Transverse colon (tissue), 4 donors: ENCODE results near the gene SREBF2. TPM values are rescaled to one million over a fixed set of nuclear protein-coding genes. Genes with fewer than 3 reads are reported as not detected.
A peak's percentile ranks its signal among the peaks of the same experiment; 100 is the strongest.
"Not testable (repeated sequence)": the region's sequence is repeated elsewhere in the genome, so short reads cannot be mapped to it uniquely, and the experiment has no call there.

Source experiments
- DNase-seq: peaks from one replicate; pipeline ENCODE4 v3.0.0-alpha.2; 2019
- H3K27ac ChIP-seq, 4 donors: fragments of 200-600 bp; sonication (generic); 2 replicates each; pipeline ENCODE4 v1.5.1; 2016 to 2018; ENCODE audit warnings: inconsistent platforms in 4 of 4
- H3K27me3 ChIP-seq: fragments of 200-600 bp; sonication (generic); 2 replicates; pipeline ENCODE4 v1.5.1; 2017; ENCODE audit warnings: inconsistent platforms
- H3K36me3 ChIP-seq, 4 donors: fragments of 200-600 bp; sonication (generic); 2 replicates each; pipeline ENCODE4 v1.5.1; 2017 to 2019; ENCODE audit warnings: inconsistent platforms in 4 of 4
- H3K4me1 ChIP-seq, 4 donors: fragments of 200-600 bp; sonication (generic); 2 replicates each; pipeline ENCODE4 v1.5.1; 2017 to 2020; ENCODE audit warnings: inconsistent platforms in 4 of 4
- H3K4me3 ChIP-seq, 4 donors: fragments of 200-600 bp; sonication (generic); 1 replicate in 1 of 4; 2 replicates in 3 of 4; pipeline versions ENCODE4 v1.5.1 to v1.6.1; 2017 to 2019; ENCODE audit warnings: inconsistent platforms in 4 of 4
- H3K9me3 ChIP-seq, 2 donors: fragments of 200-600 bp; sonication (generic); 2 replicates each; pipeline ENCODE4 v1.5.1; 2017 to 2019; ENCODE audit warnings: inconsistent platforms in 2 of 2
- EP300 ChIP-seq: sonication (generic); formaldehyde crosslinking; IDR thresholded peaks from one replicate; pipeline ENCODE4 v1.6.1; 2017; ENCODE audit warnings: antibody characterized with exemption, low read depth
- POLR2A ChIP-seq: fragments of 450-650 bp; IDR thresholded peaks from one replicate; pipeline ENCODE4 v1.6.1; 2016; ENCODE audit warnings: antibody characterized with exemption, mild to moderate bottlenecking, moderate library complexity
- POLR2AphosphoS5 ChIP-seq, 3 donors: sonication (generic); formaldehyde crosslinking; IDR thresholded peaks; one replicate each; pipeline ENCODE4 v1.6.1; 2016; ENCODE audit warnings: antibody characterized with exemption in 3 of 3
- WGBS, 2 donors: methylation state at CpG; one replicate each; pipeline ENCODE4 v1.1.5; 2018; ENCODE audit warnings: low coverage in 1 of 2; 5-methylcytosine and 5-hydroxymethylcytosine counted together
- in situ Hi-C, 4 donors: fragments of 200-750 bp; cut with MboI; loops; one replicate each; pipeline versions ENCODE4 v1.15.0 to v1.15.1; 2017; ENCODE audit warnings: low sequenced_read_pairs in 3 of 4, low pct_ligation_motif_present in 1 of 4, low pct_unique_long_range_greater_than_20kb in 1 of 4
- intact Hi-C: fragments of 100-400 bp; cut with DNase I; formaldehyde crosslinking; loops from one replicate; pipeline ENCODE4 v1.15.1; 2023; ENCODE audit warnings: low total_unique reads
- total RNA-seq, 4 donors: library from RNA; depleted of rRNA; stranded (reverse); fragments of >200 nt; gene quantifications; one replicate each; pipeline ENCODE4 v1.1.0, GENCODE V29; 2016
- TF ChIP-seq, protein P1 (sequence below), 5 experiments: fragments of 200-600 bp in 3 of 5; fragments of 450-650 bp in 2 of 5; sonication (generic) in 3 of 5; IDR thresholded peaks; 1 replicate in 2 of 5; 2 replicates in 3 of 5; pipeline ENCODE4 v1.5.1; 2016 to 2017; ENCODE audit warnings: antibody characterized with exemption in 5 of 5, inconsistent platforms in 3 of 5, mild to moderate bottlenecking in 2 of 5, moderate library complexity in 1 of 5

SREBF2 gene
- total RNA-seq, 4 donors from 2014 or later = 156 to 252 (median 166) TPM

DNA sequence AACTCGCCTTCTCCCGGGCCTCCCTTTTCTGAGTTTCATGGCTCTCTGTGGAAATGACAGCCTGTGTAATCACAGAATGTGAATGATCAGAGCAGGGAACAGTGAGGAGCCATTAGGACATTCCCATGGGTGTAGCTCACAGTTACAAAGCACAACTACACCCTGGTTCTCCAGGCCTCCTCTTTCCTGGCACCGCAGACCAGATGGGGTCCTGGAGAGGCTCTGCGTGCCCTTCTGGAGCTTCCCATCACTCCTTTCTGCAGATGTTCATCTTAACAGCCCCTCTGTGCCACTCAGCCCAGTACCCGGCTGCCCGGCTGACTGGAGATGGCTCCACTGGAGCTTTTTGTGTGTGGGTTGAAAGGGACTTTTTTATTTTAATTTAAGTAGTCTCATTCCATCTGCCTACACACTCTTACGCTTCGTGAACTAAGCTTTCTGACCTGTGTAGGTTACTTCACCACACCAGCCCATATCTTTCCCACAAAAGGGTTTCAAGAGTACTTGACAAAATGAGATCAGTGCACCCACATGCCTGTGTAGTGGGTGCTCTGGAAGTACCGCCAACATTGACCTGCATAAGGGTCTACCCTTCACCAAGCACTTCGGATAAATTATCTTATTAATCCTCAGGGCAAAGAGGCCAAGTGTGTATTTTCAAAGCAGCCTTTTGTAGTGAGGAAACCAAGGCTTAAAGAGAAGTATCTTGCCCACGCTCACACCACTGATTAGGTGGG lies 29.8 kb downstream of the SREBF2 start:
- TF ChIP-seq POLR2AphosphoS5 (IDR thresholded peaks at IDR 0.05) = no peak
- no peak for TF ChIP-seq EP300
- TF ChIP-seq, protein P1, sequence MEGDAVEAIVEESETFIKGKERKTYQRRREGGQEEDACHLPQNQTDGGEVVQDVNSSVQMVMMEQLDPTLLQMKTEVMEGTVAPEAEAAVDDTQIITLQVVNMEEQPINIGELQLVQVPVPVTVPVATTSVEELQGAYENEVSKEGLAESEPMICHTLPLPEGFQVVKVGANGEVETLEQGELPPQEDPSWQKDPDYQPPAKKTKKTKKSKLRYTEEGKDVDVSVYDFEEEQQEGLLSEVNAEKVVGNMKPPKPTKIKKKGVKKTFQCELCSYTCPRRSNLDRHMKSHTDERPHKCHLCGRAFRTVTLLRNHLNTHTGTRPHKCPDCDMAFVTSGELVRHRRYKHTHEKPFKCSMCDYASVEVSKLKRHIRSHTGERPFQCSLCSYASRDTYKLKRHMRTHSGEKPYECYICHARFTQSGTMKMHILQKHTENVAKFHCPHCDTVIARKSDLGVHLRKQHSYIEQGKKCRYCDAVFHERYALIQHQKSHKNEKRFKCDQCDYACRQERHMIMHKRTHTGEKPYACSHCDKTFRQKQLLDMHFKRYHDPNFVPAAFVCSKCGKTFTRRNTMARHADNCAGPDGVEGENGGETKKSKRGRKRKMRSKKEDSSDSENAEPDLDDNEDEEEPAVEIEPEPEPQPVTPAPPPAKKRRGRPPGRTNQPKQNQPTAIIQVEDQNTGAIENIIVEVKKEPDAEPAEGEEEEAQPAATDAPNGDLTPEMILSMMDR (IDR thresholded peaks at IDR 0.05) = no peak
- no peak for TF ChIP-seq POLR2A
- peaks cover 8 to 67% (median 28%) of the 10 kb centered on the region in 4 donors for H3K4me1 ChIP-seq

DNA sequence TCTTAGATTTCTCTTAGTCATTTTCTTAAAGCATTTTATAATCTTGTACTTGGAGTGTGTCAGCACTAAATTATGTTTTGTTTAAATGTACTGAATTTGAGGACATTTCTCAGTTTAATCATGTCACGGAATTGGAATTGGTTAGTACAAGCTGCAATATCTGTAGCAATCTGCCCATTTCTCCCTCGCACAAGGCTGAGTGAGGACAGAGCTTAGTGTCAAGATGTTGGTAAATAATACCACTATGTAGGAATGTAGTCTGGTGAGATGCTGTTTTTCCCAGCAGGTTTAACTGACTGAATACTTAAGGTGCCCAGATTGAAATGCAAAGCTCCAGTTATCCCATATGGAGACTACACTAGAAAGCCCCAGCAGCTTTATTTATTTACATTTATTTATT lies 30.6 kb downstream of the SREBF2 start:
- 84 to 86% methylated on average over 1 to 2 of the region's 2 CpGs for WGBS, 2 donors
- no peak overlapping the region for H3K4me3 ChIP-seq
- H3K27ac ChIP-seq = peak overlapping the region in 1 of 4 donors; percentile 65
- intact Hi-C loops (no loop called here), in situ Hi-C loops (no loop called here)
- H3K27me3 ChIP-seq = no peaks in the 10 kb centered on the region
- H3K4me1 ChIP-seq = peaks cover 6 to 61% (median 26%) of the 10 kb centered on the region in 4 donors
- no peaks in the 10 kb centered on the region for H3K9me3 ChIP-seq
- DNase-seq = no peak
- peaks cover 0 to 18% (median 0%) of the 10 kb centered on the region in 4 donors for H3K36me3 ChIP-seq
- TF ChIP-seq, protein P1 (IDR thresholded peaks at IDR 0.05) = no peak
- TF ChIP-seq EP300 = no peak
- no peak for TF ChIP-seq POLR2A
- TF ChIP-seq POLR2AphosphoS5 (IDR thresholded peaks at IDR 0.05) = no peak

More for the DNA sequence above, 29.8 kb downstream of the SREBF2 start:
- Histone ChIP-seq H3K9me3 (no peaks in the 10 kb centered on the region), H3K36me3 (peaks cover 0 to 11% (median 0%) of the 10 kb centered on the region in 4 donors), H3K27me3 (no peaks in the 10 kb centered on the region), H3K27ac (peak overlapping the region; percentile 41 to 74 (median 66)), H3K4me3 (no peak overlapping the region)
- in situ Hi-C loops = no loop called here
- intact Hi-C loops = no loop called here
- DNase-seq = no peak
- WGBS, 2 donors = 61% methylated on average over 11 of the region's 11 CpGs; no CpG with 5 or more reads in 1 of the 2 donors

DNA sequence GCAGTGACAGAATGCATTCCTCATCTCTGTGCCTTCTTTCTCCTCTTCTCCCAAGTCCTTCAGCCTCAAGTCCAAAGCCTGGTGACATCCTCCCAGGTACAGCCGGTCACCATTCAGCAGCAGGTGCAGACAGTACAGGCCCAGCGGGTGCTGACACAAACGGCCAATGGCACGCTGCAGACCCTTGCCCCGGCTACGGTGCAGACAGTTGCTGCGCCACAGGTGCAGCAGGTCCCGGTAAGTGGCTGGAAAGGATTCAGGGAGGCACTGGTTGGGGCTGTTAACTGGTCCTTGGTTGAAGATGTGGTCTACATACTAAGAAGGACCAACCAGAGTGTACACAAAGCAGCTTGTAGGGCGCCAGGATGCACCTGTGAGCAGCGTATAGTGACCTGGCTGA lies 35.7 kb downstream of the SREBF2 start:
- in situ Hi-C loops = no loop called here
- Histone ChIP-seq H3K36me3 (peaks cover 0 to 62% (median 14%) of the 10 kb centered on the region in 4 donors), H3K27me3 (no peaks in the 10 kb centered on the region), H3K4me1 (peaks cover 0 to 15% (median 3%) of the 10 kb centered on the region in 4 donors), H3K27ac (no peak overlapping the region), H3K4me3 (no peak overlapping the region), H3K9me3 (no peaks in the 10 kb centered on the region)
- DNase-seq = no peak
- 94 to 100% methylated on average over 1 to 10 of the region's 10 CpGs for WGBS, 2 donors
- intact Hi-C loops = no loop called here
- TF ChIP-seq EP300 (no peak), POLR2A (no peak), POLR2AphosphoS5 (IDR thresholded peaks at IDR 0.05) (no peak)
- TF ChIP-seq, protein P1 (IDR thresholded peaks at IDR 0.05) = no peak

DNA sequence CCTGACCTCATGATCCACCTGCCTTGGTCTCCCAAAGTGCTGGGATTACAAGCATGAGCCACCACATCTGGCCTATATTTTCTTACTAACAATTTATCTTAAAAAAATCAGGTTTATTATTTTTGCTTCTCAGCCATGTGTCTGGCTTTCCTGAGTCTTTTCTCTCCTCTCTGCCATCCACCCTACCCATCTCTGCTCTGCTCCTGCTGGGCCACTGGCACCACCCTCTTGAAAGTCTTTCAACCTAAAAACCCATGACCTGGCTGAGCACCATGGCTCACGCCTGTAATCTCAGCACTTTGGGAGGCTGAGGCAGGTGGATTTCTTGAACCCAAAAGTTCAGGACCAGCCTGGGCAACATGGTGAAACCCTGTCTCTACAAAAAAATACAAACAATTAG lies 37.2 kb downstream of the SREBF2 start:
- H3K27me3 ChIP-seq, in situ Hi-C loops, H3K27ac ChIP-seq, DNase-seq, H3K4me3 ChIP-seq, intact Hi-C loops, H3K4me1 ChIP-seq, H3K9me3 ChIP-seq: not testable (repeated sequence)
- H3K36me3 ChIP-seq = peaks cover 0 to 77% (median 21%) of the 10 kb centered on the region in 4 donors
- 86 to 92% methylated on average over 1 of the region's 1 CpG for WGBS, 2 donors
